WI38 (cell line): ENCODE results near the gene PDE4D.
"Not testable (repeated sequence)": the region's sequence is repeated elsewhere in the genome, so short reads cannot be mapped to it uniquely, and the experiment has no call there.

Experiments used
- H3K4me3 ChIP-seq: 2 replicates; pipeline ENCODE4 v1.5.1; 2011; ENCODE audit warnings: low read depth, mild to moderate bottlenecking, control low read depth, low read length
- TF ChIP-seq, protein P1 (sequence below): IDR thresholded peaks from 2 replicates; pipeline ENCODE4 v1.5.1; 2012; ENCODE audit warnings: low read depth, mild to moderate bottlenecking, control low read depth, low read length

PDE4D gene

GRCh38 chr5:59763541-59763940 is 130.0 kb downstream of the PDE4D start:
- H3K4me3 ChIP-seq = no peak overlapping the region
- TF ChIP-seq, protein P1, sequence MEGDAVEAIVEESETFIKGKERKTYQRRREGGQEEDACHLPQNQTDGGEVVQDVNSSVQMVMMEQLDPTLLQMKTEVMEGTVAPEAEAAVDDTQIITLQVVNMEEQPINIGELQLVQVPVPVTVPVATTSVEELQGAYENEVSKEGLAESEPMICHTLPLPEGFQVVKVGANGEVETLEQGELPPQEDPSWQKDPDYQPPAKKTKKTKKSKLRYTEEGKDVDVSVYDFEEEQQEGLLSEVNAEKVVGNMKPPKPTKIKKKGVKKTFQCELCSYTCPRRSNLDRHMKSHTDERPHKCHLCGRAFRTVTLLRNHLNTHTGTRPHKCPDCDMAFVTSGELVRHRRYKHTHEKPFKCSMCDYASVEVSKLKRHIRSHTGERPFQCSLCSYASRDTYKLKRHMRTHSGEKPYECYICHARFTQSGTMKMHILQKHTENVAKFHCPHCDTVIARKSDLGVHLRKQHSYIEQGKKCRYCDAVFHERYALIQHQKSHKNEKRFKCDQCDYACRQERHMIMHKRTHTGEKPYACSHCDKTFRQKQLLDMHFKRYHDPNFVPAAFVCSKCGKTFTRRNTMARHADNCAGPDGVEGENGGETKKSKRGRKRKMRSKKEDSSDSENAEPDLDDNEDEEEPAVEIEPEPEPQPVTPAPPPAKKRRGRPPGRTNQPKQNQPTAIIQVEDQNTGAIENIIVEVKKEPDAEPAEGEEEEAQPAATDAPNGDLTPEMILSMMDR = no peak

DNA sequence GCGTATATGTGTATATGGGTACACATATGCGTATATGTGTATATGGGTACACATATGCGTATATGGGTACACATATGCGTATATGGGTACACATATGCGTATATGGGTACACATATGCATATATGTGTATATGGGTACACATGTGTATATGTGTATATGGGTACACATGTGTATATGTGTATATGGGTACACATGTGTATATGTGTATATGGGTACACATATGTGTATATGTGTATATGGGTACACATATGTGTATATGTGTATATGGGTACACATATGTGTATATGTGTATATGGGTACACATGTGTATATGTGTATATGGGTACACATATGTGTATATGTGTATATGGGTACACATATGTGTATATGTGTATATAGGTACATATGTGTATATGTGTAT is 131.3 kb downstream of the PDE4D start:
- H3K4me3 ChIP-seq = not testable (repeated sequence)

- no peak overlapping the region for H3K4me3 ChIP-seq
- TF ChIP-seq, protein P1 = no peak
Observed at GRCh38 chr5:59760785-59761348, 132.7 kb downstream of the PDE4D start.

DNA sequence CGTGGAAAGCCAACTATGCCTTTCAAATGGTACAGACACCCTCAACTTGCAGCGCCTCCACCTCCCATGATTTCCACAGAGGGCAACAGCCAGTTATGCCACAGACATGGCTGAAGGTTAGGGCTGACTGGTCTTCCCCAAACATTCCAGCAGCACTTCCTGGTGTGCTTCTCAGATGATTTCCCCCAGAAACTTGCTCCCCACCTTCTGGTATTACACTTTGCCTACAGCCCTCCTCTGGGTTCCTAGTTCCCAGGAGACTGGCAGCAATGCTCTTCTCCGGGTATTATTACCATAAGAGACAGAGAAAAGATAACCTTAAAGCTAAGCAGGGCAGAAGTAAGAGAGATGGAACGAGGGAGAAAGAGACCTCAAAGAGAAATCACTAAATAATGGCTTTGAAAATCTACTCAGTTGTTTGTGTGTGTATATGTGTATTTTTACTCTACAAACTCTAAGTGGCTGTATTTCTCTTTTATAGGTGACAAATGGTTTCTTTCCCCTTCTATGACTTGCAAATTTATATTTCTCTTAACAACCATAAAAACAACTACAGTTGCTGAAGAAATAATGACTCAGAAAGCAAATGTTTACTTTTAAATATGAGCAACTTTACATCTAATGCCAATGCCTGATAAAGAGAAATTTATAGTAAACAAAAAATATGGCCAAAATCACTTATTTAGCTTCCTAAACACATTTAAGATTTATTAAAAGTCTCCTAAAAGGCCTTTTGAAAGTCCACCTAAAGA is 133.8 kb downstream of the PDE4D start:
- H3K4me3 ChIP-seq = no peak overlapping the region
- TF ChIP-seq, protein P1 = no peak

DNA sequence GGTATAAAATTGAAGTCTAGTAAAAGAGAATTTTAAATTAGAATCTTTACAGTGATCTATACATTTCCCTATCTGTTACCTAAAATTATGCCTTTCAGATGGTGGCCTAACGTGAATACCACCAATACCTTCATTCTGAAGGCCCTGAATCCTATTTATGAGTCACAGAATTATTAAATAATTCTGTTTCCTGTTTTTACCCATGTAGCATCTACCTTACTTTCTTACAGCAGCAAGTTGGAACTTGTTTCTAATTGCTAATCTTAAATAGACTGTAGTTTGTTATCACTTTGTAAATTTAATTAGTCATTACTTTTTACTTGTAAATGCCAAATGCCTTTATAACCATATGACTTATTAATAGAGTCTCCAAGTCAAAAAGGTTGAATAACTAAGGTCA is 135.0 kb downstream of the PDE4D start:
- H3K4me3 ChIP-seq = no peak overlapping the region
- TF ChIP-seq, protein P1 = no peak

DNA sequence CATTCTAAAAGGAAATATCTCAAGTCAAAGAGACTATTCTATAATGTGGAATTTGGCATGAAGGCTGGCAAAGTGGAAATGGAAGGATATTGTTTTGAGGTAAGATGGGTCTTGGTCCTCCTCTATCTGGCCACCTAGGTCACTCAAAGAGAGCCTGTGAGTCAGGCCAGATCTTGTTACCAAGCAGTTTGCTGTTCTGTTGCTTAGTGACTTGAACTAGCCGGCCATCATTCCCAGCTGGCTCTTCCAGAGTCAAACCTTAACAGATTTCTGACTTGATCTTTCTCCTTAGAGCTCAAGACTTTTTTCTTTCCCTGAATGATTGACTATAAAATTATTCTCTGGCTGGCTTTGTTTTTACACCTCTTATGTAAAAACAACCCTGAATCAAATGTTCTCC is 136.1 kb downstream of the PDE4D start:
- no peak overlapping the region for H3K4me3 ChIP-seq
- TF ChIP-seq, protein P1 = no peak

DNA sequence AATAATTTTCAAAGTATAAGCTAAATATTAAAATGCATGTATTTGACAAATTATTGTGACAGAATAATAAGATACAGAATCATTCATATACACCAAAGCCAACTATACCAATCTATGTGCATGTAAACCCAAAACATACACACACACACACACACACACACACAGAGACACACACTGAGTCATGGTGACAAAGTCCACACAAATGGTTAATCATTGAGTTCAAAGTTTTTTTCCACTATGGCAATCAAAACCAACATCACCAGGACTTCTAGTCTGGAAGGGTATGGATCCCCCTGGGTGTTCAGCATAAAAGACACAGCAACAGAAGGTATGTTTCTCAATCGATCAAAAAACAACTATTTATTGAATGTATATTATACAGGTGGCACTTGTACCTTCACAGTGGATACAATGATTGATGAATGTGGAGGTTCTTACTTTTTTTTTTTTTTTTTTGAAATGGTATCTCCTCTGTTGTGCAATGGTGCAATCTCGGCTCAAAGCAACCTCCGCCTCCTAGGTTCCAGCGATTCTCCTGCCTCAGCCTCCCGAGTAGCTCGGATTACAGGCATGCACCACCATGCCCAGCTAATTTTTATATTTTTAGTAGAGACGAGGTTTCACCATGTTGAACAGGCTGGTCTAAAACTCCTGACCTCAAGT is 137.0 kb downstream of the PDE4D start:
- TF ChIP-seq, protein P1 = no peak
- no peak overlapping the region for H3K4me3 ChIP-seq
